ENCODE data around the gene NPPB.

Gene NPPB

DNA sequence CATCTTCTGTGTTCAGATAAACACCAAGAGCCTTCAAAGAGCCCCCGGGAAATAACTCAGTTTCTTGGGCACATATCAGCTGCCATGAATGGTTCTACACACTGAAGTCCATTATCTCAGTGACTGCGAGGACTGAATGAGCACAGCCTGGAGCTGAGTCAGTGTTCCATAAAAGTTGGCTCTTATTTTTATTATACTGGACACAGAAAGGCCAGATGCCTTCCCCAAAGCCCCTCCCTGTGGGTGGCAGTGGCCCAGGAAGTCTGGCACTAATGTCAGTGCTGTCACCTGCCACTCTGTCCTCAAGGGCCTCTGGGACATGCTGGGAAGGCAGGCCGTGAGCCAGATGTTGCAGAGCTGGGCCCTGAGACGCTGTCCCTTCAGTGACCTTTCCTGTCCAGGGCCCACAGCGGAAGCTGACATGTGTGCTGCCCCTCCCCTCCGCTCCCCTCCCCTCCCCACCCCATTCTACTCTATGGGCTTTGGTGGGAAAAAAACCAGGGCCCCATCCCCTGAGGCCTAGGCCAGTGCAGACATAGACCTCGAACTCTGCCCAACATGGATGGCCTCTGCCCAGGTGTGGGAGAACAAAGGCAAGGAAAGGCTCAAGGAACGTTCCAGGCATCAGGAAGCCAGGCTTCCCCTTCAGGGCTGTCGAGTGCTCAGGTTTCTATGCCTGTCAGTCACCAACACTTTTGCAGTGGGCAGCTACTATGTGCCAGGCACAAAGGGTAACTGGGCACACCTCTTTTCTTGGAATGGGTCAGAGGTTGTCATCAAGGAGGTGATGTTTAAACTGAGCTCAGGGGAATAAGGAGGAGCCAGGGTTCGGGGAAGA lies 22.4 kb upstream of the NPPB start:
- DNase-seq (ENCODE audit: low read depth): no peak

DNA sequence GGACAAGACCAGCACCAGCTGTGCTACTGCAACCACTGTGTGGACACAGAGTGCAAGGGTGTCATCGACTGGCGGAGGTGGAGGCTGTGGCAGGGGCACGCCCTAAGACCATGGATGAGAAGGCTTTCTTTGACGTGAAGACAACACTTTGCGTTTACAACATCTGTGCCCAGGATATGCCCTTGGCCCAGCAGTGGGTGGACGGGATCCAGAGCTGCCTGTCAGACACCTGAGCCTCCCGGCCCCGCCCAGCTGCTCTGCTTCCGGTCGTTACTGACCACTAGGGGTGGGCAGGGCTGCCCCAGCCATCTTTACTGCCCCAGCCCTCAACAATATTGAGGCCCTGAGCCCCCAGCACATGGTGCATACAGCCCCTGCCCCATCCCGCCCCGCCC lies 21.4 kb upstream of the NPPB start:
- no peak for DNase-seq (ENCODE audit: low read depth)

DNA sequence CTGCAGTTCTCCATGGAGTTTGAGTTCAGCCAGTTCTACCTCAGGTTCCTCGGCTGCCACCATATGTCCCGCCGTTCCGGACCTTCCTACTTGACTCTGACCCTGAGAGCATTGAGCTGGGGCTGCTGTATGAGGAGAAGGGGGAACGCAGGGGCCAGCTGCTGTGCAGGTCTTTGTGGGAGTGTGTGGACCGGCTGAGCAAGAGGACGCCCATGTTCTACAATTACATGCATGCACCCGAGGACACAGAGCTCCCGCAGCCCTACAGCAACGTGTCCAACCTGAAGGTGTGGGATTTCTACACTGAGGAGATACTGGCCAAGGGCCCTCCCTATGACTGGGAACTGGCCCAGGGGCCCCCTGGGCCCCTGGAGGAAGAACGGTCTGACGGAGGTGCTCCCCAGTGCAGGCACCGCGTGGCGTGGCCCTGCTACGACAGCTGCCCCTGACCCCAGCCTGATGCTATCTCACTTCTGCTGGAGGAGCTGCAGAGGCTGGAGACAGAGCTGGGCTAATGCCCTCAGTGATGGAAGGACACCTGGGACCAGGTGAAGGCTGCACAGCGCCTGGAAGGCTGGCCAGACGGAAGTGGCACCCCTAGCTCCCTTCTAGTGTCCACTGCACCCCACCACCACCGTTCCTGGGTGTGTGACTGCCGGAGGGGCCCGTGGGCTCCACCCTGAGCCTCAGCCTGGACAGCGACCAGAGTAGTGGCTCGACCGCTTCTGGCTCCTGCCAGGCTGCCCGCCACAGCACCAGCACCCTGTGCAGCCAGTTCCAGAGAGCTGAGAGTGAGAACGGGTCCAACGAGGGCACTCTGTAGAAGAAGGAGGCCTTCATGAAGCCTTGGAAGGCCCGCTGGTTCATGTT lies 20.8 kb upstream of the NPPB start:
- no peak for DNase-seq (ENCODE audit: low read depth)

DNA sequence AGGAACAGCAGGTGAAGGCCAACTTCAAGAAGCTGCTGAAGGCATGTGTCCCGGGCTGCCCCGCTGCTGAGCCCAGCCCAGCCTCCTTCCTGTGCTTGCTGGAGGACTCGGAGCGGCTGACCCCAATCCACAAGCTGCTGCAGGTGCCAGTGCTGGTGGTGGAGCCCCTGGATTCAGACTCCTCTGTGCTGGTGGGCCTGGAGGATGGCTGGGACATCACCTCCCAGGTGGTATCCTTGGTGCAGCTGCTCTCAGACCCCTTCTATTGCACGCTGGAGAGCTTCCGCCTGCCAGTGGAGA lies 20.1 kb upstream of the NPPB start:
- DNase-seq (ENCODE audit: low read depth): no peak

DNA sequence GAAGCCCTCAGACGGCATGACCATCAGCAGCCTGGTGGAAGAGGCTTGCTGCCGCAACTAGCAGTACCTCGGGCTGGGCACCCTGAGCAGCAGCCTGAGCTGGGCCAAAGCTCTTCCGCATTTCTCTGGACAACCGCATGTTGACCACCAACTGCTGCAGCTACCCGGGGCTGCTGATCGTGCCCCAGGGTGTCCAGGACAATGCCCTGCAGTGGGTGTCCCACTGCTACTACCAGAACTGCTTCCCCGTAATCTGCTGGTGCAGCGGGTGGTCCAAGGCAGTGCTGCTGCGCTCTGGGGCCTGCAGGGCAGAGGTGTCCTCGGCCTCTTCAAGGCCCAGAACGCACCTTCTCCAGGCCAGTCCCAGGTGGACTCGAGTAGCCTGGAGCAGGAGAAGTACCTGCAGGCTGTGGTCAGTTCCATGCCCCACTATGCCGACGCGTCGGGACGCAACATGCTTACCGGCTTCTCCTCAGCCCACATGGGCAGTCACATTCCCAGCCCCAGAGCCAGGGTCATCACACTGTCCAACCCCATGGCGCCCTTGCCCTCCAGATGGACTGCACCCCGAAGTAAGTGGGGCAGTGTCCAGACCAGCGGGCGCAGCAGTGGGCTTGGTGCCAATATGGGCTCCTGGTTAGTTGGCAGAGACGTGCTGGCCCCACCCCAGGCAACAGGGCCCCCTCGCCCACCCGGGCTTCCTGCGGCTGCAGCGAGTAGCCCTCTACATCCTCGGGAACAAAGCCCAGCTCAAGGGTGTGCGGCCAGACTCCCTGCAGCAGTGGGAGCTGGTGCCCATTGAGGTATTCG lies 19.5 kb upstream of the NPPB start:
- no peak for DNase-seq (ENCODE audit: low read depth)

DNA sequence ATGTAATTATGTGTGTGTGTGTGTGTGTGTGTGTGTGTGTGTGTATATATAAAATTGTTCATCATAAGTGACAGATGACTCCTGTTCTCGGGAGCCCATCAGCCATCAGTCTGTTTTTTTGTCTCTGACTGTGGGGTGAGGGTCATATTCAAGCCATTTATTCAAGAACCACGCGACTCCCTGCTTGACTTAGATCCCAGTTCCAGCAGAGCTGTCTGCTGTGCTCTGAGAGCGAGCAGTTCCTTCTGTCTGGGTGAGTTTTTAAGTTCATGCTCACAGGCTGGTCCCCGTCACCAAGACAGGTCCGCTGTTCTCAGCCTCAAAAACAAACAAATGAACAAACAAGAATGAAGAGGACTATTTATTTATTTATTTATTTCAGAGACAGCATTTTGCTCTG lies 18.3 kb upstream of the NPPB start:
- no peak for DNase-seq (ENCODE audit: low read depth)

DNA sequence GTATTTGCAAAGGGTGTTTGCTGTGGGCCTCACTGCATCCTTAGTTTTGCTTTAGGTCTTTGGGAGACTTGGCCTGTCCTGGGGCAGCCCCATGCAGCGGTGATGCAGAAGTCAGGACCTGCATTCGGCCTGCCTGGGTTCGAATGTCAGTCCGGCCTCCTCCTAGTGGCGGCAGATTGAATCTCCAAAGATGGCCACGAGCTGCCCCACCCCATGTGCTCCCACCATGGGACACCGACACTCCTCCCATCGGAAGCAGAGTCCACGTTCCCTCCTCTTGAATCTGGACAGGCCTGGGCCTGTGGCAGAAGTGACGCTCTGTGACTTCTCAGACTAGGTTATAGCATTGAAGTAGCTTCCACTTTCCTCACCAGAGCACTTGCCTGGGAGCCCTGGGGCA lies 16.3 kb upstream of the NPPB start:
- no peak for DNase-seq (ENCODE audit: low read depth)

DNA sequence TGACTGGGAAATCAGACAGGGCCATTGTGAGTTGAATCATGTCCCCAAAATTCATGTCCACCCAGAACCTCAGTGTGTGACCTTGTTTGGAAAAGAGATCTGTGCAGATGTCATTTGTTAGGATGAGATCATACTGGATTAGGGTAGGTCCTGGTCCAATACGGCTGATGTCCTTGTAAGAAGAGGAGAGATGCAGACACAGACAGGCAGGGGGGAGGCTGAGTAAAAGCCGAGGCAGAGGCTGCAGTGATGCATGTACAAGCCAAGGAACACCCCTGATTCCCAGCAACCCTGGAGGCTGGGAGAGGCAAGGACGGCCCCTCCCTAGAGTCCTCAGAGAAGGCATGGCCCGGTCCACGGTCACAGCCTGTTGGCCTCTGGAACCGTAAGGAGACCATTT lies 15.9 kb upstream of the NPPB start:
- no peak for DNase-seq (ENCODE audit: low read depth)

DNA sequence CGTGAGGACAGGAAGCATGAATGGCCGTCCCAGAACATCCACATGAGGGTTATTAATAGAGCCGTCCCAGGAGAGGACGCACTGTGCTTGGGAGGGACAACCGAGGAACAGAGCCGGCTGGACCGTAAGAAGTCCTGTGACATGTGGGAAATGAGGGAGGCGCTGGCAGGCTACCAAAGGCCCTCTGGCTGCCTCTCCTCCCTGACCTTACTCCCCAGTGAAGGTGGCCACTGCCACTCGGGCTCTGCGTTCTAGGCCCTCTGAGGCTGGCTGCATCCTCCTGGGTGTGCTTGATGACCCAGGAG lies 15.5 kb upstream of the NPPB start:
- DNase-seq (ENCODE audit: low read depth): no peak

DNA sequence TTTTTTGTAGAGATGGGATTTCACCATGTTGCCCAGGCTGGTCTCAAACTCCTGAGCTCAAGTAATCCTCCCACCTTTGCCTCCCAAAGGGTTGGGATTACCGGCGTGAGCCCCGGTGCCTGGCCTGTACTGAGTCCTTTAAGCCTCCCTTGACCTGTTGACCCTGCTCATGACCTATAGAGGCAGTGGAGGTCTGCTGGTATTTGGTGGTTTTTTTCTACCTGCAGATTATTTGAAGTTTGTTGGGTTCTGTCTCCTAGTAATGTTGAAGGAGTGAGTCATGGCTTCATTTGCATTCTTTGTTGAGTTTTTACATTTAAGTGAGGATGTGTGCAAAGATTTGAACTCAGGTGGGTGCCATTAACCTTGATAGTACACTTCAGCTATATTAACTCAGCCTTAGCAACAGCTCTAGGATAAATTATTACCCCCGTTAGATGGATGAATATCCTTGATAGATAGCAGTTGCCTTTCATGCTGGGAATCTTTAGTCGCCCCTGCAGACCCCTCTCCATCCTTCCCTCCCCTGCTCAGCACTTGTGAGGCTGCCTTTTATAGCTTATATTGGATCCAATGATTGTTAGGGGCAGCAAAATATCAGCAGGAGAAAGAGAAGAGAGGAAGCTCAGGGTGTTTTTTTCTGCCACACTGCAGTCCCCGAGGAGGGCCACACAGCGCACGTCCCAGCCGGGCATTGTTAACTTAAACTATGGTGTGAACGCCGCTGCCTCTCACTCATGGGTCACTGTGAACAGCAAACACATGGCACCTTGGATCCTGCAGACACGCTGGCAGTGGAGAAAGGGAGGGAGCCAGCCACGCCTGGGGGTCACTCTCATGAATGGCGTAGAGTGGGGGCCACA lies 14.9 kb upstream of the NPPB start:
- DNase-seq (ENCODE audit: low read depth): no peak

DNA sequence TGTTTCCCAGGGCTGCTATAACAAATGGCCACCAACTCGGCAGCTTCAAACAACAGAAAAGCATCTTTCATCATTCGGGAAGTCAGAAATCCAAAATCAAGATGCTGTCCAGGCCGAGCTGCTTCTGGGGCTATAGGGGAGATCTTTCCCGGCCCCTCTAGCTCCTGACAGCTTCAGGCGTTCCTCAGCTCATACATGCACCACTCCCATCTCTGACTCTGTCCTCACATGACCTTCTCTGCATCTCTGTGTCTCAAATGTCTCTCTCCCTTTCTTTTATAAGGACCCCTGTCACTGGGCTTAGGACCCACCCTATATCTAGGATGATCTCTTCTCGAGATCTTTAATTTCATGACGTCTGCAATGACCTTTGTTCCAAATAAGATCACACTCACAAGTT lies 13.8 kb upstream of the NPPB start:
- DNase-seq (ENCODE audit: low read depth): no peak

DNA sequence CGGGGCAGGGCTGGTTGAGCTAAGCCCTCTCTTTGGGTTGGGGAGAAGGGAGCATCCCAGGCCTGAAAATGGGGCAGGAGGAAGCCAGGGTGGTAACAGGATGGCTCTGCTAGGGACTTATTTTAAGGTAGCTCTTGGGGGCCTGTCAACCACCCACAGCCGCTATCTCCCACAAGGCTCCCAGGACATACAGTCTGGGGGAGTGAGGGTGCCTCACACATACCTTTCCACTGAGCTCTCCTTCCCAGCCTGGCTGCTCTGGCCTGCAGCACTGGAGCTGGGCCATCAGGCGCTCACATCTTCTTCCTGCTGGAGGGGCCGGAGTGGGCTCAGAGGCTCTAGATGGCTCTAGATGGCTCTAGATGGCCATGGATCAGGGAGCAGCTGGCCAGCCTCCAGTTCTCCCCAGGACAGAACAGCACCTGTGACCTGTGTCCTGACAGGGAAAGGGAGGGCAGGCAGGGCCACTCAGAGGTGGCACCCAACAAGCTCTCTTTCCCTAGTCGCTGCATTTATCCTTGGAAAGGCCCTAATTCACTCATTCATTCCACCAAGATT lies 11.0 kb upstream of the NPPB start:
- no peak for DNase-seq (ENCODE audit: low read depth)

DNA sequence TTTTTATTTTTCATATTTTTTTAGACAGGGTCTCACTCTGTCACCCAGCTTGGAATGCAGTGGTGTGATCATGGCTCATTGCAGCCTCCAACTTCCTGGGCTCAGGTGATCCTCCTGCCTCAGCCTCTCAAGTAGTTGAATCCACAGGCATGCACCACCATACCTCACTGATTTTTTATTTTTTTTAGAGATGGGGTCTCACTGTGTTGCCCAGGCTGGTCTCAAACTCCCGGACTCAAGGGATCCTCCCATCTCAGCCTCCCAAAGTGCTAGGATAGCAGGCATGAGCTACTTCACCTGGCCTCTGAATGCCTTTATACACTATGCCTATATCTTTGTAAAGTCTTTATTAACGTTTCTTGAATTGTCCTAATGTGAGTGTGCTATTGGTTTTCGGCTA lies 10.4 kb upstream of the NPPB start:
- no peak for DNase-seq (ENCODE audit: low read depth)

DNA sequence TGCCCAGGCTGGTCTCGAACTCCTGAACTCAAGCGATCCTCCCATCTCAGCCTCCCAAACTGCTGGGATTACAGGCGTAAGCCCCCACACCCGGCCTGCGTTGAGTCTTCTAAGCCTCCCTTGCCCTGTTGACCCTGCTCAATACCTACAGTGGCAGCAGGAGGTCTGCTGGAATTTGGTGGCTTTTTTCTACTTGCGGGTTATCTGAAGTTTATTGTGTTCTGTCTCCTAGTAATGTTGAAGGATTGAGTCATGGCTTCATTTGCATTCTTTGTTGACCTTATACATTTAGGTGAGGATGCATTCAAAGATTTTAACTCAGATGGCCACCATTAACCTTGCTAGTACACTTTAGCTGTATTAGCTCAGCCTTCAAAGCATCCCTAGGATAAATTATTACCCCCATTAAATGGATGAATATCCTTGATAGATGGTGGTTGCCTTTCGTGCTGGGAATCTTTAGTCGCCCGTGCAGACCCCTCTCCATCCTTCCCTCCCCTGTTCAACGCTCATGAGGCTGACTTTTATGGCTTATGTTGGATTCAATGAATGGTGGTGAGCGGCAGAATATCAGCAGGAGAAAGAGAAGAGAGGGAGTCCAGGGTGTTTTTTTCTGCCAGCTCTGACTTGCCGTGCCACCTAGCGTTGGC lies 9.7 kb upstream of the NPPB start:
- no peak for DNase-seq (ENCODE audit: low read depth)

DNA sequence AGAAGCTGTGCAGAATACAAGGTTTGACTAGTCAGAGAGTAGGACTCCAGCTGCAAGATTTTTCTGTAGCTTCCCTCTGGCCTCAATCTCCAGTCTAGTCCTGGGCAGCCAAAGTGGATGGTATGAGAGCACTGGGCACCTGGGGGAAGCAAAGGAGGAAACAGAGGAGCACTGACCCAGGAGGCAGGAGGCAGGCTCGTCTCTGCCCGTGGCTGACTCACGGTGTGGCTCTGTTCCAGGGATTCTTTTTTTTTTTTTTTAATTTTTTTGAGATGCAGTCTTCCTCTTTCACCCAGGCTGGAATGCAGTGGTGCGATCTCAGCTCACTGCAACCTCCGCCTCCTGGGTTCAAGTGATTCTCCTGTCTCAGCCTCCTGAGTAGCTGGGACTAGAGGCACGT lies 4.1 kb upstream of the NPPB start:
- no peak for DNase-seq (ENCODE audit: low read depth)

DNA sequence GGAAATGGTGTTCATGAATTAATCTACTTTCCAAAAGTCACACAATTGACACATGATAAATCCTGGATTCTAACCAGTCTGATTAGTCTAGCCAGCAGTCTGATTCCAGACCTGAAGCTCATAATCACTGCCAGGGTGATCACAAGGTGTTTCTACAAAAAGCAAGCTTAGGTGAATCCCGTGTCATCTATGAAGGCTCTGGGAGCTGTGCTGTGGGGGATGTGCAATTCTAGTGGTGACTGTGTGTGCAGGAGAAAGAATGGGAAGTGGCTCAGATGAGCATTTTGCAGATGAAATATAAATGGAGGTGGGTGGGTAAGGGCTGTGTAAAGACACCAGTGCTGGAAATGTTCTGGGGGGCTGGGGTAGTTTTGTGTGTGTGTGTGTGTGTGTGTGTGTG lies 1.8 kb upstream of the NPPB start:
- no peak for DNase-seq (ENCODE audit: low read depth)

DNA sequence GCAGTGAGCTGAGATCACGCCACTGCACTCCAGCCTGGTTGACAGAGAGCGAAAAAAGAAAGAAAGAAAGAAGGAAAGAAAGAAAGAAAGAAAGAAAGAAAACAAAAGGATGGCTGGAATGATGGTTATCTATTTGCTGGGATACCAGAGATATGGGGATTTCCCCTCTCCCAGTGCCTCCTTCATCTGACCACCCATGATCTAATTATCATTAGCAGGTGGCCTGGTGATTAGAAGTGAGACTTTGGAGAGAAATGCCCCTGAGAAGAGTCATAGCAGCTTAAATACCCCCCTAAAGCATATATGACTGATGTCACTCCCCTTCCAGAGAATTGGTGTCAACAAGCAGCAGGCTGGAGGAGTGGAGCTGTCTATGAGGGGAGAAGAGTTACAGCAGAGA lies 1.3 kb upstream of the NPPB start:
- DNase-seq (ENCODE audit: low read depth): no peak

DNA sequence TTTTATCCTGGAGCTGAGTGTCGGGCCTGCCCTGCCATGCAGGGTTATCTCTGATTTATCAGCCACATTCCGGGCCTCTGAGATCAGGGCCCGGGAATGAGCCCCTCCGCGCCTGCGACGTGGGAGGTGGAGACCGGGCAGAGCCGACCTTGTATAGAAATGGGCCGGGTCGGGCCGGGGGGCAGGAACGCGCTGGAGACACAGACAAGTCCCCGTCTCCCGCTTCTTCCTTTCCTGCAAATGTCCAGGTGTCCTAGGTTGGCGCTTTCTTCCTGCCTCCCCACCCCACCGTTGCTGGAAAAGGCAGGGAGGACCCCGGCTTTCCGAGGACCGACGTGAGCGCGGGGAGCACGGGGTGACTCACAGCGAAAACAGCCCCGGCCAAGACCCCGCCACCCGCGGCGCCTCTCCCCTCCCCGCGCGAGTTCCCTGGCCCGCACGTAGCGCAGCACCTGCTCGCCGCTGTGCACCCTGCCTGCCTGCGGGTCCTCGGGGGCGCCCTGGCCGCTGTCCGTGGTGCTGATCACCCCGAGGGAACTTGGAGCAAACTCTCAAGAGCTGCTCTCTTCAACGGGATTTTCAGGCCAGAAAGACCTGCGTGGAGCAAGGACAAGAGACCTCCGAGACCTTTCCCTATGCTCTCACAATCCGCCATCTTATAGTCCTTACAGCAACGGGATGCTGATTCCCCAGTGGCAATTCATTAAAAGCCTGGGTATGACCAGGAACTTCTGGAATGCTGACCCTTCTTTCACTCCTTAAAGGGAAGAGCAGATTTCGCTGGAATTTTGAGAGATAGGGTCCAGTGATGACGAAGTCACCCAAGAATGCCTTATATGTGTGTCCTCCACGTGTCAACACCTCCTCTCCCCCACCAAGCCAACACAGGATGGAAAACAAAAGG lies 475 bp upstream of the NPPB start:
- peak; percentile 36 for DNase-seq (ENCODE audit: low read depth)

DNA sequence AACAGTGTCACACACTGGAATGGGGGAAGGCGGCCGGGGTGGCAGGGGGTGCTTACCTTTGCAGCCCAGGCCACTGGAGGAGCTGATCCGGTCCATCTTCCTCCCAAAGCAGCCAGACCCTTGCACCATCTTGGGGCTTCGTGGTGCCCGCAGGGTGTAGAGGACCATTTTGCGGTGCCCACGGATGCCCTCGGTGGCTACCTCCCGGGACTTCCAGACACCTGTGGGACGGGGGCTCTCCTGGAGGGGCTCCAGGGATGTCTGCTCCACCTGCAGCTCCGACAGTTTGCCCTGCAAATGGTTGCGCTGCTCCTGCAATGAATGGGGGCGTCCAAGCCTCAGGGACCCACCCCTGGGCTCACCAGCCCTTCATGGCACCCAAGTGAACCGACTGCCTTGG lies 587 bp downstream of the NPPB start:
- no peak for DNase-seq (ENCODE audit: low read depth)

DNA sequence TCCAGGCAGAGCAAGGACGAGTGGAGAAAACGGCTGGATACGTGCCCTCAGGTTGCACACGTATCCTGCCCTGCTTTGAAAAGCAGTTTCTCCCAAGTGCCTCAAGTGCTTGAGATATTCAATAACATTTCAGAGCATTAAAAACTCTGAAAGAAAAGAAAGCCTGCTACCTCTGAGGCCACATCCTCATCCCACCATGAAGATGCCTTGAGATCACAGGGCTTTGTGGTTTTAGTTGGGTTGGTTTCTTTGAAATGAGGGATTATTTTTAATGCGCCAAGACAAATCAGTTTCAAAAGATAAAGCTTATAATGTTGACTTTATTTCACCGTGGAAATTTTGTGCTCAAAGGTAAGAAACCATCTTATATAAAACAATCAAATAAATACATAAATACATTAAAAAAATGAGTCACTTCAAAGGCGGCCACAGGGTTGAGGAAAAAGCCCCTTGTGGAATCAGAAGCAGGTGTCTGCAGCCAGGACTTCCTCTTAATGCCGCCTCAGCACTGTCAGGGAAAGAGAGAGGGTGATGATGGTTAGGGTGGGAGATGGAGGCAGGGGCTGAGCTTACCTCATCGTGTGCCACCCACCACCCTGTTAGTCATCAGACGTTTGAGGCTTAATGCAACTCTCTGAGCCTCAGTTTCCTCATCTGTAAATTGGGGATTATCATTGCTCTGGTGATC lies 1.4 kb downstream of the NPPB start:
- DNase-seq (ENCODE audit: low read depth): no peak
